IPS DF 4.7 (cell line): ENCODE data around the gene ELF4.
A peak's percentile ranks its signal among the peaks of the same experiment; 100 is the strongest.

ENCODE experiments used
- DNase-seq: peaks from one replicate; pipeline ENCODE4 v3.0.0-alpha.2; 2013; ENCODE audit warnings: low spot score; ENCODE audit errors: extremely low read depth

Gene ELF4

GRCh38 chrX:130051176-130051845, 59.0 kb downstream of the ELF4 start:
- DNase-seq, result no peak

- DNase-seq, result no peak
These were observed 60.5 kb downstream of the ELF4 start for GRCh38 chrX:130049821-130050220.

- no peak for DNase-seq
These were observed 61.5 kb downstream of the ELF4 start for GRCh38 chrX:130048686-130049222.

- no peak for DNase-seq
These were observed 62.9 kb downstream of the ELF4 start for GRCh38 chrX:130047416-130047815.

GRCh38 chrX:130039847-130040246, 70.5 kb downstream of the ELF4 start:
- DNase-seq, result no peak

GRCh38 chrX:130034178-130034577, 76.1 kb downstream of the ELF4 start:
- DNase-seq, result no peak

- DNase-seq, result no peak
These were observed 77.7 kb downstream of the ELF4 start for GRCh38 chrX:130032552-130032951.

- DNase-seq, result no peak
These were observed 79.5 kb downstream of the ELF4 start for GRCh38 chrX:130030826-130031225.

GRCh38 chrX:130028196-130028595, 82.1 kb downstream of the ELF4 start:
- no peak for DNase-seq

- no peak for DNase-seq
These were observed 82.7 kb downstream of the ELF4 start for GRCh38 chrX:130027569-130027968.

- no peak for DNase-seq
These were observed 85.0 kb downstream of the ELF4 start for GRCh38 chrX:130025256-130025655.

- DNase-seq, result peak; percentile 62
These were observed 86.2 kb downstream of the ELF4 start for GRCh38 chrX:130024127-130024526.

GRCh38 chrX:130020661-130021324, 89.5 kb downstream of the ELF4 start:
- DNase-seq, result no peak

GRCh38 chrX:130018143-130018542, 92.2 kb downstream of the ELF4 start:
- DNase-seq, result no peak

- no peak for DNase-seq
These were observed 95.1 kb downstream of the ELF4 start for GRCh38 chrX:130015181-130015580.
